ENCODE measurements around the gene ACSL6.

The ACSL6 gene

DNA sequence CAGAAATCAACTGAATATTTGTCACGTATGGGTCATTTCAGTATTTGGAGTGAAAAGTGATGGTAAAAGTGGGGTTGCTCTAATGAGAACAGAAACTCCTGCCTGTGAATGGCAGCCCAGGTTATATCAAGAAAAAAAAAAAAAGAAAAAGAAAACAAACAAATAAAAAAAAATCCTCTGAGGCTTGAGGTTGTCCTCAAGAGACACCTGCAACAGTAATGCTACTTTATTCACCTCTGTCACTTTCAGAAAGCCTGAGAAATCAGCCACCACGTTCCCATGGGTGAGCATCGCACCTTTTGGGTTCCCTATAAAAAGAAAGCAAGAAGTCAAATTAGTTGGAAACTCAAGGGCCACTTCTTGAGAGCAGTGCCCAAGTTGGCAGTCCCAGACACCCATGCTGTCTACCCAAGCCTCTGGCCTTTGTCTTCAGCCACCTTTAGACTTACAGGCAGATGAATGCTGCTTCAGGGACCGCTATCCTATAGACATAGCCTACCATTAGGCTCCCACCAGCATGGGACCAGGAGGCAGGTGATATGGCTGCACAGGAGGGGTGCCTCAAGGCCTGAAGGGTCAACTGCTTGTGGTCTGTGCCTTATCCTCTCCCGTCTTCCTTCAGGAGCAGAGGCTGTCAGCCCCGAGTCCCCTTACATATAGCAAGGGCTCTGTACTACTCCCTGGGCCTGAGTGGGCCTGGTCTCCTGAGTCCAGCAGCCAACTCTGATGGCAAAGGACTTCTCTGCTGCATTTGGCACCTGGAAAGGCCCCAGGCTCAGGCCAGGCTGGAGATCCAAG is 34.8 kb downstream of the ACSL6 start:
- no peak for DNase-seq

GRCh38 chr5:131974956-131975726 is 36.3 kb downstream of the ACSL6 start:
- DNase-seq, result no peak

GRCh38 chr5:131974622-131974955 is 36.9 kb downstream of the ACSL6 start:
- DNase-seq, result no peak

DNA sequence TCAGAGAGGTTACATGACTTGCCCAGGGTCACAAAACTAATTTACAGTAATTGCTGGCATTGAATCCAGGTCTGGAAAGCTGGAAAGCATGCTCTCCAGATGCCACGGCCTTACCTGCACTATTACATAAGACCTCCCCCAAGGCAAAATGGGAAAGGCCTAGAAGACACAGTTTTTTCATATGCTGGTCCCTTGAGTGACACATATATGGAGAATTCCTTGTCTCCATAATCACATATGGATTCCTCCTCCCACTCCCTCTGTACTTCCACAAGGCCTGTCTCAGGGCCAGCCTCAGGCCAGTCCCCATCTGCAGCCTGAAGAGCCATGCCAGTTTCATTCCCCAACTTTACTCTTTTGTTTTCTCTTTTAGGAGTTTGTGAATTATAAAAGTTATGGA is 37.4 kb downstream of the ACSL6 start:
- DNase-seq, result no peak

DNA sequence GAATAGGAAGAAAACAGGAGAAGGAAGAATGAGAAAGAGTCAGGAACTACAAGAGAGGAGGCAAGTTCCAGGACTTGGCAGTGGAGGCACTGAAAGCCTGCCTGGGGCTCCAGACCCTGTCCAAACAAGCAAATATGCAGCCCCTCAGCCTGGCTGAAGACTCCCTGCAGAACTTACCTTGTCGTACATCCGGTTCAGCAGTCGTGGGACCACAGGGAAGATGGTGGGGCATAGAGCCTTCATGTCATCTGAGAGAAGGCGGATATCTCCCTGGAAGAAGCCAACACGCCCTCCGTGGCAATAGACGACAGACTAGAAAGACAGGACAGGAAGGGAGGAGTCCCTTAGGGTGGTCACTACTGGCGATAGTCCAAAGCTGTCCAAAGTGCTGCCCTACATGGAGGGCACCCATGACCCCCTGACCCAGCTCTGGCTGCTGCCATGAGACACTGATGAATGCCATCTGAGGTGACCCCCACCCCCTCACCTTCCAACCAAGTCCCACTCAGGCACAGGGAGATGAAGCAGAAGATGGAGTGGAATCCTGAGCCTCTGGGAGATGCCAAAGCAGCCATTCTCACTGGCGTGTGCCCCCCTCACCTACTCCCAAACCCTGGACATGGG is 38.3 kb downstream of the ACSL6 start:
- no peak for DNase-seq

DNA sequence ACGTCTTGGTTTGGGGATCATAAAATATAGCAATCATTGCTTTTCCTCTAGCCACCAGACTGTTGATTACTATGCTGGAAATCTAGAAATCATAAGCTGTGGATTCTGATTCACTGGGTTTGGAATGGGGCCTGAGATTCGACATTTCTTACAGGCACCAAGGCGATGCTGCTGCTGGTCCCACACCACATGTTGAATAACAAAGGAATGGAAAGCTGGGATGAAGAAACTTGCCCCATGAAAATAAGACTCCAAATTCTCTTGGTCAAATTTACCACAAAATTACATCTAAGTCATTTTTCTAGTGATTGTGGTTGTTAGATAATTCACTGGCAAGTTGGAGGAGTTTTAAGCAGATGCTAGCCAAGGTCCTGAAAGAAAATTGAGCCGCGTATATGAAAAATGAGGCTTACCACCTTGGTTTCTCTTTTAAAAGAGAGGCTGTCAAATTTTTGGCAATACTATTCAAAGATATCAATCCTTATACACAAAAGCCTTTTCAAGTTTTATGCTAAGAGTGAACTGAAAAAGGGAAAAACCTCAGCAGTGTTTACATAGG is 43.0 kb downstream of the ACSL6 start:
- DNase-seq, result no peak

- no peak for DNase-seq
Measured at GRCh38 chr5:131966551-131966950, 44.9 kb downstream of the ACSL6 start.

DNA sequence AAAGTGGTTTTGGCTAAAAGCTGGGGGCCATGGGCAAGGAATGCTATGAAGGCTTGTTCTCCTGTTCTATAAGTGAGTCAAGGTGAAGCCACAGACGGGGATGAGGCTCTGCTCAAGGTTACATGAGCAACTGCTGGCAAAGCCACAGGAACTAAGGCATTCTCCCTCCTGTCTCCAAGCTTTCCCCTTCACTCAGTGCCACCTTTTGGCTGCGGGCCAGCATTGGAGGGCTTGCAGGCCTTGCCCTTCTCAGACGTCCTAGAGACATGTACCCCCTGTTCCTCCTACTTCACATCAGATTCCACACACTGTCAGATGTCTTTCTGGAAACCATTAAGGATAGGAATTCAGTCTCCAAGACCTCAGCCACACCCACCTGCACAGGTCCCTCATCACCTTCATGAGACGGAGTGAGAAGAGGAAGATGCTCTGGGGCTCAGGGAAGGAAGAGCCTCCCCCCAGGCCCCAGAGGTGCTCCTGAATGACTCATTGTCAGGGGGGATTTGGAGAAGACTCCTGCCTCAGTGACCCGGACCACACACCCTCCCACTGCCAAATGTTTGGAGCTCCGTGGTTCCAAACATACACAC is 45.5 kb downstream of the ACSL6 start:
- no peak for DNase-seq

- no peak for DNase-seq
Measured at GRCh38 chr5:131959906-131960305, 51.6 kb downstream of the ACSL6 start.

DNA sequence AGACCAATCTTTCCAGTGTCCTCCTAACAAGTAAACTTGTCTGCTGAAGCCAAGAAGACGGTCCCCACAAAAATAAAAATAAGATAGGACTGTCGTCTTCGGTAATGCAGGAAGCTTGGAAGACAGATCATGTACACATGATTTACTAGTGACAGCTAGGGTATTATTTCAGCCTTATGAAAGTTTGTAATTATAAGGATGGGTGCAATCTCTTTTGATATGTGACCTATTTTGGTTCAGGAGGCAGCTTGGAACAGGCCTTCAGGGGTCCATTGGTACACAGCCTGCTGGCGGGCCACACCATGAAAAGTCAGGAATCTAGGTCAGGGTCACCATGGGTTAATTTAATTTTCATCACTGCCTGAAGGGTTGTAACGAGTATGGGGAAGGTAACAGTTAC is 52.3 kb downstream of the ACSL6 start:
- DNase-seq, result no peak

- DNase-seq, result peak; percentile 70
Measured at GRCh38 chr5:131957721-131958441, 53.6 kb downstream of the ACSL6 start.

DNA sequence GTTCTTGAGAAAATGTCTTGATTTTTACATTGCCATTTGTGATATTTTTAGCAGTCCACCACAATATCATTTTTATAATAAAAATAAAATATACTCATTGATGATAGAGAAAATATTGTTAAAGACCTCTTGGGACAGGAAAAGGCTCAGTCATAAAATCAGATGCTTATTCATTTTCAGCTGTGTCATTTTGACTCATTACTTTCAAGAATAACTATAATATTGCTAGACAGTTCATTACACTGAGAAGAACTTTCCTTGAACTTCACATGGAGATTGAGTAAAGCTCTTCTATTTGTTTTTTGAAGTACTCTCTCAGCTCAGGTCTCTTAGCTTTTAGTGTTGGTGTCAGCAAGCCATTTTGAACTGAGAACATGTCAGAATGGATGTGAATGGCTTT is 57.5 kb downstream of the ACSL6 start:
- no peak for DNase-seq

DNA sequence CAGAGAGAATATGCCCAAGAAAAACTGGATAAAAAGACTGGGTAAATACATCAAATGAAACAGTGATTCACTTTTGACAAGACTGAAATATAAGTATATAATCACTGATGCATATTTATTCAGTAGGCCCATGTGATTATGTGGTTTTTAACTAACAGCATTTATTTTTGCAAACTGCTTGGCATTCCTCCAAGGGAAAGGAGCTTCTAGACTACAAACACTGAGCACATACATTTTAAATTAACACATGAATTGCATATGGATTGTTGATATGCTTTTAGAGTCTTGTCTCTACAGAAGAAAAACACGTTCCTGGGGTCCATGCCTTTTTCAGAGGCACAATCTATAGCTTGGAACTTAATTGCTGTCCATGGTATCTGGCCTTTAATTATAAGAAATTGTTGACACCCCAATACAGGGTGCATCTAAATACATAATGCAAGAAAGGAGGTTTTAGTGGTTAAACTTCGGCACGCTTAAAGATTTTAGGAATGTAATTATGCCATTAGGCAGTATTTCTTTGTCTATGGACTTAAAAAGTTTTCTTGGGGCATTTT is 59.1 kb downstream of the ACSL6 start:
- no peak for DNase-seq

GRCh38 chr5:131950706-131951105 is 60.8 kb downstream of the ACSL6 start:
- DNase-seq, result no peak

DNA sequence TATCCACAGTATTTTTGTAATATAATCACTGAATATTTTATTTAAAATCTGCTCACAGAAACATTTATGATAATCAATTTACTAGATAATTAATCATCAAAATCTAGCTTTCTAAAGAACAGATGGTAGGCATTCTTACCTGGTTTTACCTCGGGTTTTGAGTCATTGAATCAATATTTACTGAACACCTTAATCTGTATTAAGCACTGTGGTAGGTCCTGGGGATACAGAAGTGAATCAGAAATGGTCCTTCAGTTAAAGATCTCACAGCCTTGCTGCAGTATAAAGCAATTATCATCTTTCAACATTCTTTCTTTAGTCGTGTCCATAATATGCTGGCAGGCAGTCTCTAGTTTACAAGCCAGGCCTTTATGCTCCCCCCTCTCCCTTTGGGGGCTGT is 64.0 kb downstream of the ACSL6 start:
- no peak for DNase-seq

GRCh38 chr5:131945551-131946168 is 65.8 kb downstream of the ACSL6 start, which contains the start of gene MEIKIN:
Gene MEIKIN, minus strand, starts transcription at chr5:131945663. Its CDS starts 158 bp downstream, at chr5:131945505.
- DNase-seq, result no peak

- no peak for DNase-seq
Measured at GRCh38 chr5:131944702-131945550, 66.5 kb downstream of the ACSL6 start.

- DNase-seq, result no peak
Measured at GRCh38 chr5:131943916-131944315, 67.5 kb downstream of the ACSL6 start.

- no peak for DNase-seq
Measured at GRCh38 chr5:131942016-131942415, 69.4 kb downstream of the ACSL6 start.

DNA sequence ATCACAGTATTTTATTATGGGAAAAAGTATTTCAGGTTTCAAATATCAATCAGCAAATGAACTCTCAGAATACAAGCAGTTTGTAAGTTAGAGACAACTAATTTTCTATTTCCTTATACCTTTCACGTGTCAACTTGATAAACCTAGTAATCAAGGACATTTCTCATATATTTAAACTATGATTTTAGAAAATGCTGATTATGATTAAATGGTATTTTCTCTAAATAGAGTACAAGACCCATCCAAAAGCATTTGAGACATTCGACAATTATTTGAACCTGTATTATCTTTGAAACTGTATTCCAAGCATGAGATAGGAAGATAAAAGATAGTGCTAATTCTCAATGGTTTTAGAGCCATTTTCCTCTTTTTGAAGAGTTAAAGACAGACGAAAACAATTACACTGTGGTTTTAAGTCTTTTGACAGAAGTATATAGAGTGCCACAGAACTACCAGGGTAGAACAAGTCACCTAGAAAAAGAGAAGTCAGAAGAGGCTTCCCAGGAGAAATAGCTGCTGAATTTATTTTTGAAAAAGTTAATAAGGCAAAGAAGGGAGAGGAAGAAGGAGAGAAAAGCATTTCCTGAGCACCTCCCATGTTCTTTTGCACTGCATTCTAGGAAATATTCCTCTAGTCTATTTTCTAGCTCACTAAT is 71.6 kb downstream of the ACSL6 start:
- no peak for DNase-seq
